Mononuclear cell (primary cell): ENCODE results near the gene GINS1. TPM values are rescaled to one million over a fixed set of nuclear protein-coding genes. Genes with fewer than 3 reads are reported as not detected.

Experiments
- total RNA-seq: library from RNA; depleted of rRNA; stranded (reverse); fragments of >200 nt; gene quantifications from one replicate; pipeline ENCODE4 v1.2.3, GENCODE V29; 2012

The GINS1 gene
- total RNA-seq, 1 donor: 0.21 TPM

Other genes starting within 250 kb of the GINS1 start
- 30.6 TPM for gene ENTPD6, start 212.0 kb upstream of the GINS1 start, total RNA-seq
- 24.8 TPM for gene PYGB, start 159.6 kb upstream of the GINS1 start, total RNA-seq
- 17.0 TPM for gene ABHD12, start 16.8 kb upstream of the GINS1 start, total RNA-seq
- gene NINL, start 177.9 kb downstream of the GINS1 start, total RNA-seq: 0.73 TPM
- gene NANP, start 216.3 kb downstream of the GINS1 start, total RNA-seq: 2.0 TPM